MCF 10A (cell line): ENCODE results near the gene CIP2A. TPM values are rescaled to one million over a fixed set of nuclear protein-coding genes. Genes with fewer than 3 reads are reported as not detected.

ENCODE experiments used
- BruUV-seq: library from RNA; stranded (reverse); fragments of 400-500 nt; replicated peaks from 2 replicates; lab custom pipeline; 2021; lab: Mats Ljungman, UMichigan
- CTCF ChIA-PET: fragments of 300-600 bp; sonication (Branson Sonifier 250); formaldehyde crosslinking; extraction: SDS; loops from one replicate; lab custom pipeline; 2021; ENCODE audit warnings: antibody characterized with exemption, inconsistent platforms; lab: Yijun Ruan, JAX
- POLR2A ChIA-PET: fragments of 300-600, 350-650 bp; sonication (Branson Sonifier 250); formaldehyde crosslinking; extraction: SDS; loops from one replicate; lab custom pipeline; 2020; ENCODE audit warnings: antibody characterized with exemption, inconsistent platforms; lab: Yijun Ruan, JAX
- DNase-seq: peaks from one replicate; pipeline ENCODE4 v3.0.0-alpha.2; 2018; ENCODE audit not compliant: unreplicated experiment
- H3K27ac Mint-ChIP-seq: one replicate; pipeline ENCODE4 v1.8.0; 2022; ENCODE audit warnings: mild to moderate bottlenecking, low read depth, mixed read lengths; ENCODE audit not compliant: unreplicated experiment
- H3K27me3 Mint-ChIP-seq: one replicate; pipeline ENCODE4 v1.8.0; 2022; ENCODE audit warnings: mixed read lengths; ENCODE audit not compliant: insufficient read depth, unreplicated experiment
- H3K36me3 Mint-ChIP-seq: one replicate; pipeline ENCODE4 v1.8.0; 2022; ENCODE audit warnings: mild to moderate bottlenecking, moderate library complexity, mixed read lengths; ENCODE audit not compliant: insufficient read depth, unreplicated experiment
- H3K4me1 Mint-ChIP-seq: one replicate; pipeline ENCODE4 v1.8.0; 2022; ENCODE audit warnings: mixed read lengths; ENCODE audit not compliant: insufficient read depth, unreplicated experiment
- H3K4me3 Mint-ChIP-seq: one replicate; pipeline ENCODE4 v1.8.0; 2022; ENCODE audit warnings: mild to moderate bottlenecking, moderate library complexity, mixed read lengths; ENCODE audit not compliant: unreplicated experiment
- H3K9me3 Mint-ChIP-seq: one replicate; pipeline ENCODE4 v1.8.0; 2022; ENCODE audit warnings: mixed read lengths; ENCODE audit not compliant: unreplicated experiment
- intact Hi-C: fragments of 100-400 bp; cut with micrococcal nuclease; formaldehyde crosslinking; loops from 2 replicates; pipeline ENCODE4 v1.14.1; 2022
- total RNA-seq: library from RNA; stranded (reverse); gene quantifications from 2 replicates; pipeline ENCODE4 v1.2.3, GENCODE V29; 2022
- TF ChIP-seq, protein P1 (sequence below): fragments of 200-600 bp; IDR thresholded peaks from one replicate; pipeline ENCODE4 v1.8.0; 2022; ENCODE audit warnings: antibody characterized with exemption, mild to moderate bottlenecking; ENCODE audit not compliant: unreplicated experiment

CIP2A gene
- total RNA-seq, 1 experiment from 2014 or later = 23.9 TPM

DNA sequence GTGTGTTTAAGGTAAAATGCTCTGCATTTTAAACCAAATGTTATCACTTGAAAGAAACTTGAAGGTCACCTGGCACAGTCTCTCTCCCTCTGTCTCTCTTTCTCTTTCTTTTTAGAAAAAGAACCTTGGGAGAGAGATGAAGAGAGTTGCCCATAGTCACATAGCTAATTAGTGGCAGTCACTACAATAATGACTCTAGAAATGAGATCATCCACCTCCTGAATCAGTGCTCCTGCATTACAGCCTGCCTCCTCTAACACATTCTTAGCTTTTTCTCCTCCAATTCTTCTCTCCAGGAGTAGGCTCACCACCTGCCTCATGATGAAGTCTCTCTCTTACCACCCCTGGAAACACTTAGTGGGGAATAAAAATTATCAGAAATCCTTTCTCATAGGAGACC lies 81.3 kb downstream of the CIP2A start:
- H3K27me3 Mint-ChIP-seq = no peaks in the 10 kb centered on the region
- ChIA-PET POLR2A (interaction anchor here (0.7 kb wide), 1 partner anchor 13 kb away, joined by 3 read pairs; no protein-coding TSS in a partner anchor), CTCF (interaction anchor here (0.6 to 3.3 kb wide), 5 partner anchors 10 to 45 kb away, joined by 3 to 21 read pairs (median 4); no protein-coding TSS in a partner anchor)
- intact Hi-C loops = no loop called here
- DNase-seq = no peak
- no peak overlapping the region for H3K27ac Mint-ChIP-seq
- no peaks in the 10 kb centered on the region for H3K36me3 Mint-ChIP-seq
- no peaks in the 10 kb centered on the region for H3K4me1 Mint-ChIP-seq
- H3K4me3 Mint-ChIP-seq = no peak overlapping the region
- BruUV-seq = no TSS peak
- TF ChIP-seq, protein P1, sequence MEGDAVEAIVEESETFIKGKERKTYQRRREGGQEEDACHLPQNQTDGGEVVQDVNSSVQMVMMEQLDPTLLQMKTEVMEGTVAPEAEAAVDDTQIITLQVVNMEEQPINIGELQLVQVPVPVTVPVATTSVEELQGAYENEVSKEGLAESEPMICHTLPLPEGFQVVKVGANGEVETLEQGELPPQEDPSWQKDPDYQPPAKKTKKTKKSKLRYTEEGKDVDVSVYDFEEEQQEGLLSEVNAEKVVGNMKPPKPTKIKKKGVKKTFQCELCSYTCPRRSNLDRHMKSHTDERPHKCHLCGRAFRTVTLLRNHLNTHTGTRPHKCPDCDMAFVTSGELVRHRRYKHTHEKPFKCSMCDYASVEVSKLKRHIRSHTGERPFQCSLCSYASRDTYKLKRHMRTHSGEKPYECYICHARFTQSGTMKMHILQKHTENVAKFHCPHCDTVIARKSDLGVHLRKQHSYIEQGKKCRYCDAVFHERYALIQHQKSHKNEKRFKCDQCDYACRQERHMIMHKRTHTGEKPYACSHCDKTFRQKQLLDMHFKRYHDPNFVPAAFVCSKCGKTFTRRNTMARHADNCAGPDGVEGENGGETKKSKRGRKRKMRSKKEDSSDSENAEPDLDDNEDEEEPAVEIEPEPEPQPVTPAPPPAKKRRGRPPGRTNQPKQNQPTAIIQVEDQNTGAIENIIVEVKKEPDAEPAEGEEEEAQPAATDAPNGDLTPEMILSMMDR = no peak
- H3K9me3 Mint-ChIP-seq = no peaks in the 10 kb centered on the region

DNA sequence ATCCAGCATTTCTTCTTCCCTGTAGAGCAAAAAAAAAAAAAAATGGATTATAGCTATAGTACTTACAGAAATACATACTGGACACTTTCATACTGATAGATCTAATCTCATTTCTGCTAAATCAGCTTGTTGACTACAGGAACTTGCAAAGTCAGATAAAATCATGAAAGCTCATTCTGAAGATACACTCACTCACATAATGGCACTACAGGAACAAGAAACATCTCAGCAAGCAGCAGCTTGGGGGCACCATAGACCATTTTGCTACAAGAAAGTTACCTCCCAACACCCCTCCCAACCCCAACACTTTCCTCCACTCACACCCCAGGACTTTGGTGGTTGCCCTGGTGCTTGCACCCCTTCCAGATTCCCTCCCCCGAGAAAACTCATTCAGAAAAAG lies 83.4 kb downstream of the CIP2A start:
- Mint-ChIP-seq H3K4me3 (no peak overlapping the region), H3K27me3 (no peaks in the 10 kb centered on the region), H3K4me1 (no peaks in the 10 kb centered on the region), H3K27ac (no peak overlapping the region), H3K9me3 (no peaks in the 10 kb centered on the region), H3K36me3 (no peaks in the 10 kb centered on the region)
- POLR2A ChIA-PET = interaction anchor here (0.7 to 1.1 kb wide), 2 partner anchors 33 to 1264 kb away, joined by 3 to 4 read pairs; no protein-coding TSS in a partner anchor
- BruUV-seq = no TSS peak
- TF ChIP-seq, protein P1 = no peak
- DNase-seq = no peak
- intact Hi-C loops = no loop called here
- CTCF ChIA-PET = interaction anchor here (0.5 to 3.3 kb wide), 6 partner anchors 9 to 160 kb away, joined by 3 to 21 read pairs (median 4); no protein-coding TSS in a partner anchor

DNA sequence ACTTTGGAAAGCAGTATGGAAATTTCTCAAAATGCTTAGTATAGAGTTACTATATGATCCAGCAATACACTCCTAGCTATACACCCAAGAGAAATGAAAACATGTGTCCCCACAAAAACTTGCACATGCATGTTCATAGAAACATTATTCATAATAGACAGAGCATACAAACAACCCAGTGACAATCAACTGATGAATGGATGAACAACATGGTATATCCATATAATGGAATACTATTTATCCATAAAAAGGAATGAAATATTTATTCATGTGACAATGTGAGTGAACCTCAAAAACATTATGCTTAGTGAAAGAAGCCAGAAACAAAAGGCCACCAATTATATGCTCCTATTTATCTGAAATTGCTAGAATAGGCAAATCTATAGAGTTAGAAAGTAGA lies 85.5 kb downstream of the CIP2A start:
- TF ChIP-seq, protein P1 = no peak
- no peaks in the 10 kb centered on the region for H3K36me3 Mint-ChIP-seq
- BruUV-seq = no TSS peak
- H3K27ac Mint-ChIP-seq = no peak overlapping the region
- CTCF ChIA-PET = interaction anchor here (0.7 kb wide), 1 partner anchor 14 kb away, joined by 3 read pairs; no protein-coding TSS in a partner anchor
- no peak overlapping the region for H3K4me3 Mint-ChIP-seq
- no peaks in the 10 kb centered on the region for H3K27me3 Mint-ChIP-seq
- DNase-seq = no peak
- no peaks in the 10 kb centered on the region for H3K4me1 Mint-ChIP-seq
- POLR2A ChIA-PET = interaction anchor here (0.6 kb wide), 1 partner anchor 203 kb away, joined by 4 read pairs; no protein-coding TSS in a partner anchor
- intact Hi-C loops = no loop called here
- H3K9me3 Mint-ChIP-seq = no peaks in the 10 kb centered on the region

DNA sequence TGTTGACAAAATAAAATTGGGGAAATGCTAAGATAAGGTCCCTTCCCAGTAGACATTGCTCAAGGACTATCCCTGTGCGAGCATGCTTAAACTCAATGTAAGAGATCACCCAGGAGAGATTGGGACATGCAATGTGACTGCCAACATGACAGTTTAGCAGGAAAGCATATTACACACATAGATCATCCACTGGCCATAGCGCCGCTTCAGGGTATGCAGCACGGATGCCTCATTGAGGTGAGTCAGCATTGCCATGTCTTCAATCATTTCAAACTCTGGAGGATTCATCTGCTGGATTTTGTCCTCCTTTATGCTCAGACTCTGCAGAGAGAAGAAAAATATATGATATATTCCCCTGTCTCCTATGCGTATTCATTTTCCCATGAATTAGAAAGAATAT lies 87.7 kb downstream of the CIP2A start:
- Mint-ChIP-seq H3K4me1 (no peaks in the 10 kb centered on the region), H3K4me3 (no peak overlapping the region), H3K9me3 (no peaks in the 10 kb centered on the region), H3K27ac (no peak overlapping the region), H3K36me3 (no peaks in the 10 kb centered on the region), H3K27me3 (no peaks in the 10 kb centered on the region)
- peak; percentile 38 for DNase-seq
- intact Hi-C loops = no loop called here
- POLR2A ChIA-PET = no interaction called here
- no TSS peak for BruUV-seq
- CTCF ChIA-PET = interaction anchor here (0.5 to 1.9 kb wide), 3 partner anchors 12 to 51 kb away, joined by 3 to 18 read pairs (median 4); no protein-coding TSS in a partner anchor
- TF ChIP-seq, protein P1 = no peak
